D721Med (cell line): ENCODE data around the gene LAMC1.

Experiments used
- DNase-seq: peaks from one replicate; pipeline ENCODE4 v3.0.0; 2011; ENCODE audit warnings: low spot score; ENCODE audit not compliant: insufficient read length
- FAIRE-seq: peaks from 2 replicates; lab custom pipeline; 2011; peaks lifted over from hg19 to GRCh38; lab: Jason Lieb, UNC
- TF ChIP-seq, protein P1 (sequence below): IDR thresholded peaks from 2 replicates; pipeline ENCODE4 v1.5.1; 2012; ENCODE audit warnings: mild to moderate bottlenecking, control low read depth; ENCODE audit not compliant: insufficient read depth; ENCODE audit errors: missing control alignments

Gene LAMC1

DNA sequence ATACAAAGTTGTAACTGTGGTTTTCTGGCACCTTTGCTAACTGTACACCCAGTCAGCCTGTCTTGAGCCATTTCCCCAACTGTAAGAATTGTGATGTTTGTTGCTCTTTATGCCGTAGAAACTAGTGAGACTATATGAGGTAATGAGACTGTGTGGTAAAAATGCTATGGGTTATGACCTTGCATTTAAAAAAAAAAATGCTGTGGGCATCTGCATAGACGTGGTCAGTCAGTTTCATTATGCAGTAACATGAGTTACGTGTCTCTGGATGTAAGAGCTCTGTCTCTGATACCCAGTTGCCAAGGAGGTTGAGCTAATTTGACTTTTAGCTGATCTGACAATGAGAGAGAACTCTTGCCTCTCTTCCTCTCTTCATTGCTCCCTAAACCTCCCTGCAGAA, 82.2 kb downstream of the LAMC1 start:
- TF ChIP-seq, protein P1, sequence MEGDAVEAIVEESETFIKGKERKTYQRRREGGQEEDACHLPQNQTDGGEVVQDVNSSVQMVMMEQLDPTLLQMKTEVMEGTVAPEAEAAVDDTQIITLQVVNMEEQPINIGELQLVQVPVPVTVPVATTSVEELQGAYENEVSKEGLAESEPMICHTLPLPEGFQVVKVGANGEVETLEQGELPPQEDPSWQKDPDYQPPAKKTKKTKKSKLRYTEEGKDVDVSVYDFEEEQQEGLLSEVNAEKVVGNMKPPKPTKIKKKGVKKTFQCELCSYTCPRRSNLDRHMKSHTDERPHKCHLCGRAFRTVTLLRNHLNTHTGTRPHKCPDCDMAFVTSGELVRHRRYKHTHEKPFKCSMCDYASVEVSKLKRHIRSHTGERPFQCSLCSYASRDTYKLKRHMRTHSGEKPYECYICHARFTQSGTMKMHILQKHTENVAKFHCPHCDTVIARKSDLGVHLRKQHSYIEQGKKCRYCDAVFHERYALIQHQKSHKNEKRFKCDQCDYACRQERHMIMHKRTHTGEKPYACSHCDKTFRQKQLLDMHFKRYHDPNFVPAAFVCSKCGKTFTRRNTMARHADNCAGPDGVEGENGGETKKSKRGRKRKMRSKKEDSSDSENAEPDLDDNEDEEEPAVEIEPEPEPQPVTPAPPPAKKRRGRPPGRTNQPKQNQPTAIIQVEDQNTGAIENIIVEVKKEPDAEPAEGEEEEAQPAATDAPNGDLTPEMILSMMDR, result no peak
- no peak for DNase-seq
- no peak for FAIRE-seq

DNA sequence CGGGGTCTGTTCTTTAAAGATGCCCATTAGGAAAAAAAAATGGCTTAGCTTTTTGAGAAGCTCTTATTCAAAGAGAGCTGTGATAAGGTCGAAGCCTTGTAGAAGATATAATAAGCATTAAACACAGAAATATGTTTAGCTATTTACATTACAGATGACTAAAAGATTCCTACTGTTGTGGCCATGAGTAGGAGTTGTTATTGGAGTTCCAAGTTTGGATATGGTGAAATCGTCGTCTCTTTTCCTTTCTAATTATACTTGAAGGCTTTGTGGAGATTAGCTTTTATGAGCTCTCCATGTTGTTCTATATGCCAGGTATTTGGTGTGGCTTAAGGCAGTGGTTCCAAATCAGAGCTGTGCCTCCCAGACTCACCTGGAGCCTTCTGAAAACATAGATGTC, 82.9 kb downstream of the LAMC1 start:
- FAIRE-seq, result peak; percentile 41
- TF ChIP-seq, protein P1, result no peak

DNA sequence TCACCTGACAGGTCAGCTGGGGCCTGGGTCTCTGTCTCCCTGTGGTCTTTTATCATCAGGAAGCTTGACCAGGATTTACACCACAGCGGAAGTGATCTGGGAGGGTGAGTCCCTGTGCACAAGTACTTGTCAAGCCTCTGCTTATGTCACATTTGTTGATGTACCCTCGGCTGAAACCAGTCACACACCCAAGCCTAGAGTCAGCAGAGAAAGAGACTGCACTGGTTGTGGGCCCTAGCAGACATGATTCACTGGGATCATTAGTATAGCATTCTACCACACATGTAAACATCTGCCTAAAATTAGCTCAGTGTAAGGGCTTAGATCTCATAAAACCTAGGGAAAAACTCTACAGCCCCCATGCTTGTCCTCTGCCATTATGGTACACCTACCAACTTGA, 83.5 kb downstream of the LAMC1 start:
- TF ChIP-seq, protein P1, result no peak
- no peak for FAIRE-seq
- DNase-seq, result no peak

More for the DNA sequence above, 82.9 kb downstream of the LAMC1 start:
- no peak for DNase-seq

DNA sequence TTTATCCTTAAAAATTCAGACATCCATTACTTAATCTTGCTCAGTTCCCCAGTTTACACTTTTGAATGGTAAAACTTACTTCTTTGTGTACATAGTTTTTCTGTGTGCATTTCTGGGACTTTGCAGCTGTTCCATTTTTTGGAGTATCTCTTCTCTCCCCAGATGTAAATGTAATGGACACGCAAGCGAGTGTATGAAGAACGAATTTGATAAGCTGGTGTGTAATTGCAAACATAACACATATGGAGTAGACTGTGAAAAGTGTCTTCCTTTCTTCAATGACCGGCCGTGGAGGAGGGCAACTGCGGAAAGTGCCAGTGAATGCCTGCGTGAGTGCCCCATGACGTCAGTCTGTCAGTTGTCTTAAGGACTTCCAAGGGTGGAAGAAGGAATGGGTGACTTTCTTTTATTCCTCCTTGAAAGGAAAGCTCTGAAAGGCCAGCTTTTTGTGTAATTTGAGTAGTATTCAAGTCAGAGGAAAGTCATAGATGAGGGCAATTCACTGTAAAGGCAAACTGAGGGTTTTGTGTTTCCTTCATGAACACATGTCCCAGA, 87.2 kb downstream of the LAMC1 start:
- TF ChIP-seq, protein P1, result no peak
- DNase-seq (no peak), FAIRE-seq (no peak)

DNA sequence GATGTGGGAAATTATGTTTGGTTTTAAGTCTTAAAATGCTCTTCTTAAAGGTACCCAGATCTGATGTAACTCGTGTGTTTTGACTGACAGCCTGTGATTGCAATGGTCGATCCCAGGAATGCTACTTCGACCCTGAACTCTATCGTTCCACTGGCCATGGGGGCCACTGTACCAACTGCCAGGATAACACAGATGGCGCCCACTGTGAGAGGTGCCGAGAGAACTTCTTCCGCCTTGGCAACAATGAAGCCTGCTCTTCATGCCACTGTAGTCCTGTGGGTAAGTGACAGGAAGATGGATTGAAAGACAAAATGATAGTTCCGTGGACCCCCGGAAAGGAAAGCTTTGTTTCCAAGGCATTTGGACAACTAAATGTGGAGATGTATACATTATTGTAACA, 91.2 kb downstream of the LAMC1 start:
- TF ChIP-seq, protein P1, result no peak
- FAIRE-seq, result no peak
- no peak for DNase-seq

DNA sequence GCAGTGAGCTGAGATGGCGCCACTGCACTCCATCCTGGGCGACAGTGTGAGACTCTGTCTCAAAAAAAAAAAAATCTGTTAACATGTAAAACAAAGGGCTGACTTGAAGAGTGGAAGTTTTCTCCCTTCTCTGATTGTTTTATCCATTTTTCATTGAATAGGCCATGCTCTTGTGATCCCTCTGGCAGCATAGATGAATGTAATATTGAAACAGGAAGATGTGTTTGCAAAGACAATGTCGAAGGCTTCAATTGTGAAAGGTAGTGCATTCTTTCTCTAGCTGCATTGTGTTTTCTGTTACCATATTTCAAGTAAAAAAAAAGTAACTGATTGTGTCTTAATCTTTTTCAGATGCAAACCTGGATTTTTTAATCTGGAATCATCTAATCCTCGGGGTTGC, 93.2 kb downstream of the LAMC1 start:
- TF ChIP-seq, protein P1, result no peak
- FAIRE-seq (no peak), DNase-seq (no peak)

DNA sequence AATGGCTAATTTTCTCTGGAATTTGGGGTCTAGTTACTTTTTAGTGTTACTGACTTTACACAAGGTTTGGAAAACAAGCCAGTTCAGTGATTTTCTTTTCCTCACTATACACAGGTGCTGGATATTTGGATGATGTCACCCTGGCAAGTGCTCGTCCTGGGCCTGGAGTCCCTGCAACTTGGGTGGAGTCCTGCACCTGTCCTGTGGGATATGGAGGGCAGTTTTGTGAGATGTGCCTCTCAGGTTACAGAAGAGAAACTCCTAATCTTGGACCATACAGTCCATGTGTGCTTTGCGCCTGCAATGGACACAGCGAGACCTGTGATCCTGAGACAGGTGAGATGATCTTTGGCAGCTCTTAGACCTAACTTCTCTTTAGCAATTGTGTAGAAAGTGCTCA, 98.4 kb downstream of the LAMC1 start:
- no peak for DNase-seq
- TF ChIP-seq, protein P1, result no peak
- FAIRE-seq, result no peak
